SK-N-SH (cell line): Measurements from ENCODE around the gene GTF2I. TPM values are rescaled to one million over a fixed set of nuclear protein-coding genes. Genes with fewer than 3 reads are reported as not detected.
"Not testable (repeated sequence)": the region's sequence is repeated elsewhere in the genome, so short reads cannot be mapped to it uniquely, and the experiment has no call there.

Experiments used
- CTCF ChIA-PET: fragments of 300-600, 350-600 bp; formaldehyde crosslinking; extraction: SDS; loops from one replicate; lab custom pipeline; 2021; lab: Yijun Ruan, JAX
- POLR2A ChIA-PET: fragments of 350-600 bp; sonication (Branson Sonifier 250); formaldehyde crosslinking; extraction: SDS; loops from one replicate; lab custom pipeline; 2020; ENCODE audit warnings: antibody characterized with exemption, inconsistent platforms; lab: Yijun Ruan, JAX
- DNase-seq: peaks from one replicate; pipeline ENCODE4 v3.0.0; 2012
- H2AFZ ChIP-seq: fragments of 200-600 bp; sonication (generic); 2 replicates; pipeline ENCODE4 v1.8.1; 2016; ENCODE audit warnings: antibody characterized with exemption, mild to moderate bottlenecking, low read depth
- H3F3A ChIP-seq: fragments of 200-600 bp; sonication (generic); replicated peaks from 2 replicates; pipeline ENCODE3; 2016; ENCODE audit warnings: antibody characterized with exemption, mild to moderate bottlenecking; ENCODE audit not compliant: insufficient read depth
- H3K27ac ChIP-seq, 2 experiments: fragments of 200-500 bp in 1 of 2; fragments of 200-600 bp in 1 of 2; sonication (Bioruptor generic) in 1 of 2; sonication (generic), shearing (Covaris generic) in 1 of 2; 2 replicates each; pipeline versions ENCODE4 v1.5.1 to v1.6.1; 2014 to 2016; ENCODE audit warnings: low read depth in 2 of 2, inconsistent platforms in 1 of 2, low read length in 1 of 2, mild to moderate bottlenecking in 1 of 2, mixed read lengths in 1 of 2
- H3K27me3 ChIP-seq: fragments of 200-600 bp; sonication (generic), shearing (Covaris generic); 2 replicates; pipeline ENCODE4 v1.6.1; 2016; ENCODE audit warnings: mixed run types; ENCODE audit not compliant: insufficient read depth
- H3K36me3 ChIP-seq, 2 experiments: fragments of 200-500 bp in 1 of 2; fragments of 200-600 bp in 1 of 2; sonication (Bioruptor generic) in 1 of 2; sonication (generic) in 1 of 2; replicated peaks in 1 of 2; 2 replicates each; pipeline versions ENCODE3 to v1.5.1; 2014 to 2016; ENCODE audit warnings: low read length in 1 of 2, mild to moderate bottlenecking in 1 of 2; ENCODE audit not compliant: insufficient read depth in 2 of 2, control insufficient read depth in 1 of 2
- H3K4me1 ChIP-seq, 2 experiments: fragments of 200-500 bp in 1 of 2; fragments of 200-600 bp in 1 of 2; sonication (Bioruptor generic) in 1 of 2; sonication (generic), shearing (Covaris generic) in 1 of 2; 2 replicates each; pipeline versions ENCODE4 v1.5.1 to v1.6.1; 2014 to 2016; ENCODE audit warnings: low read depth in 1 of 2, low read length in 1 of 2, mixed run types in 1 of 2; ENCODE audit not compliant: insufficient read depth in 2 of 2, control insufficient read depth in 1 of 2
- H3K4me2 ChIP-seq: fragments of 200-600 bp; sonication (generic), shearing (Covaris generic); 2 replicates; pipeline ENCODE4 v1.6.1; 2017; ENCODE audit warnings: mixed run types
- H3K4me3 ChIP-seq, 2 experiments: fragments of 200-500 bp in 1 of 2; fragments of 200-600 bp in 1 of 2; sonication (Bioruptor generic) in 1 of 2; sonication (generic), shearing (Covaris generic) in 1 of 2; 2 replicates each; pipeline versions ENCODE4 v1.5.1 to v1.8.1; 2014 to 2016; ENCODE audit warnings: low read depth in 2 of 2, inconsistent platforms in 1 of 2, low read length in 1 of 2, mild to moderate bottlenecking in 1 of 2, mixed read lengths in 1 of 2, moderate library complexity in 1 of 2
- H3K79me2 ChIP-seq: fragments of 200-600 bp; sonication (generic); 2 replicates; pipeline ENCODE4 v1.8.1; 2017; ENCODE audit warnings: mild to moderate bottlenecking; ENCODE audit not compliant: insufficient read depth
- H3K9ac ChIP-seq: fragments of 200-600 bp; sonication (generic); 2 replicates; pipeline ENCODE4 v1.6.1; 2017; ENCODE audit warnings: mixed run types
- H3K9me2 ChIP-seq: fragments of 200-600 bp; sonication (generic); 2 replicates; pipeline ENCODE4 v1.6.1; 2017; ENCODE audit warnings: mixed run types
- H3K9me3 ChIP-seq: fragments of 200-600 bp; sonication (generic); 2 replicates; pipeline ENCODE4 v1.6.1; 2017; ENCODE audit warnings: mixed run types, mild to moderate bottlenecking, moderate library complexity
- H4K20me1 ChIP-seq: fragments of 200-600 bp; sonication (generic); 2 replicates; pipeline ENCODE4 v1.6.1; 2017; ENCODE audit warnings: mild to moderate bottlenecking, mixed run types; ENCODE audit not compliant: insufficient read depth
- EP300 ChIP-seq, 2 experiments: IDR thresholded peaks; 2 replicates each; pipeline versions ENCODE4 v1.4.0 to v1.6.1; 2012; ENCODE audit warnings: borderline replicate concordance in 1 of 2, low read depth in 1 of 2, low read length in 1 of 2
- EZH2phosphoT487 ChIP-seq: fragments of 200-600 bp; sonication (generic); IDR thresholded peaks from 2 replicates; pipeline ENCODE4 v1.6.1; 2017; ENCODE audit warnings: low read depth, mixed run types, mild to moderate bottlenecking, antibody characterized with exemption, moderate library complexity, borderline replicate concordance
- FOXJ3 ChIP-seq: sonication (generic); formaldehyde crosslinking; IDR thresholded peaks from 2 replicates; pipeline ENCODE4 v1.5.1; 2020; ENCODE audit warnings: mild to moderate bottlenecking, missing genetic modification reagents
- GATA2 ChIP-seq: sonication (generic); formaldehyde crosslinking; IDR thresholded peaks from 2 replicates; pipeline ENCODE4 v1.5.0; 2020; ENCODE audit warnings: mild to moderate bottlenecking, missing genetic modification reagents
- MAX ChIP-seq: IDR thresholded peaks from 2 replicates; pipeline ENCODE4 v1.4.0; 2012; ENCODE audit warnings: low read depth
- MEF2A ChIP-seq: IDR thresholded peaks from 2 replicates; pipeline ENCODE4 v1.4.0; 2012; ENCODE audit warnings: low read depth, borderline replicate concordance
- RXRA ChIP-seq: IDR thresholded peaks from 2 replicates; pipeline ENCODE4 v1.4.0; 2012; ENCODE audit warnings: low read depth, mild to moderate bottlenecking, borderline replicate concordance
- TAF1 ChIP-seq: IDR thresholded peaks from 2 replicates; pipeline ENCODE4 v1.6.1; 2012; ENCODE audit warnings: low read depth, mild to moderate bottlenecking, low read length, moderate library complexity, borderline replicate concordance
- YY1 ChIP-seq: IDR thresholded peaks from 2 replicates; pipeline ENCODE4 v1.4.0; 2012; ENCODE audit warnings: low read depth, mild to moderate bottlenecking
- WGBS: methylation state at CpG from one replicate; pipeline ENCODE4 v1.1.6; 2017; ENCODE audit warnings: low lambda C conversion rate; 5-methylcytosine and 5-hydroxymethylcytosine counted together
- polyA plus RNA-seq, 3 experiments: library from polyadenylated mRNA; depleted of rRNA; stranded (reverse); fragments of >200 nt; gene quantifications; 2 replicates each; pipeline ENCODE4 v1.2.3, GENCODE V29; 2012
- TF ChIP-seq, protein P1 (sequence below): fragments of 150-350 bp; IDR thresholded peaks from 2 replicates; pipeline ENCODE4 v1.6.1; 2017; ENCODE audit warnings: antibody characterized with exemption, low read length, low read depth, borderline replicate concordance
- TF ChIP-seq, protein P2 (sequence below): IDR thresholded peaks from 2 replicates; pipeline ENCODE4 v1.4.0; 2012; ENCODE audit warnings: low read depth, borderline replicate concordance

Gene GTF2I
- polyA plus RNA-seq, 1 of the 3 experiments (the other 2 are of a cell fraction): 90.5 TPM

DNA sequence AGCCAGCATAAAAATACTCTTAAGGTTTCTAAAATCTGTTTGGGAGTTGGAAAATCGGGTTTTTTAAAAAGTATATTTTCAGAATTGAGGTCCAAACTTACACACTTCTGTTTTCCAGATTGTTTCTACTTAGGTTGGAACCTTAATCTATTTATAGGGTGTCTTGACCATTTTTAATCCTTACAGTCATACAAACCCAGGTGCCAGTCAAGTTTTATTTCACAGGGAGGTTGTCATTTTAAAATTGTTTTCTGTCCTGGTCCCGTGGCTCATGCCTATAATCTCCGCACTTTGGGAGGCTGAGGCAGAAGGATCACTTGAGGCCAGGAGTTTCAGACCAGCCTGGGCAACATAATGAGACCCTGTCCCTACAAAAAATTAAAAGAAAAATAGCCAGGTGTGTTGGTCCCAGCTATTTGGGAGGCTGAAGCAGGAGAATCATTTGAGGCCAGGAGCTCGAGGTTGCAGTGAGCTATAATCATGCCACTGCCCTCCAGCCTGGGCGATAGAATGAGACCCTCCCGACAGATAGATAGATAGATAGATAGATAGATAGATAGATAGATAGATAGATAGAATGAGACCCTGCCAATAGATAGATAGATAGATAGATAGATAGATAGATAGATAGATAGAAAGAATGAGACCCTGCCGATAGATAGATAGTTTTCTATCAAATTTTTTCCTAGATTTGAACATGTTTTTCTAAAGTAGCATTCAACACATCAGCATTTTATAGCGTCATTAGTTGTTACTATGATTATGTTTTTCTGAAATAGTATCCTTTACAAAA lies 69.0 kb downstream of the GTF2I start:
- H4K20me1 ChIP-seq: no peaks in the 10 kb centered on the region
- ChIA-PET POLR2A (no interaction called here), CTCF (no interaction called here)
- no peak overlapping the region for H3K4me3 ChIP-seq
- peaks cover 19% of the 10 kb centered on the region for H3F3A ChIP-seq
- no peaks in the 10 kb centered on the region for H3K9me2 ChIP-seq
- peaks cover 0 to 5% of the 10 kb centered on the region in 2 experiments; a peak in 1 of 4 replicates for H3K4me1 ChIP-seq
- H3K79me2 ChIP-seq: peaks cover 27% of the 10 kb centered on the region
- no peak overlapping the region for H3K27ac ChIP-seq
- H3K9me3 ChIP-seq: no peaks in the 10 kb centered on the region
- no peak for DNase-seq
- H3K27me3 ChIP-seq: no peaks in the 10 kb centered on the region
- no peak overlapping the region for H2AFZ ChIP-seq
- H3K4me2 ChIP-seq: no peak overlapping the region
- WGBS: 97% methylated on average over 8 of the region's 8 CpGs
- no peak overlapping the region for H3K9ac ChIP-seq
- H3K36me3 ChIP-seq: peaks cover 33 to 43% of the 10 kb centered on the region in 2 experiments
- TF ChIP-seq, protein P1, sequence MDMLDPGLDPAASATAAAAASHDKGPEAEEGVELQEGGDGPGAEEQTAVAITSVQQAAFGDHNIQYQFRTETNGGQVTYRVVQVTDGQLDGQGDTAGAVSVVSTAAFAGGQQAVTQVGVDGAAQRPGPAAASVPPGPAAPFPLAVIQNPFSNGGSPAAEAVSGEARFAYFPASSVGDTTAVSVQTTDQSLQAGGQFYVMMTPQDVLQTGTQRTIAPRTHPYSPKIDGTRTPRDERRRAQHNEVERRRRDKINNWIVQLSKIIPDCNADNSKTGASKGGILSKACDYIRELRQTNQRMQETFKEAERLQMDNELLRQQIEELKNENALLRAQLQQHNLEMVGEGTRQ: no peak
- TF ChIP-seq EZH2phosphoT487 (no peak), YY1 (no peak), GATA2 (CRISPR knock-in tag) (no peak), RXRA (no peak), MAX (no peak), TAF1 (no peak), FOXJ3 (no peak), MEF2A (no peak), EP300 (IDR thresholded peaks at IDR 0.05; ENCODE audit: borderline replicate concordance in 1 of 2, low read depth in 1 of 2, low read length in 1 of 2) (no peak)
- TF ChIP-seq, protein P2, sequence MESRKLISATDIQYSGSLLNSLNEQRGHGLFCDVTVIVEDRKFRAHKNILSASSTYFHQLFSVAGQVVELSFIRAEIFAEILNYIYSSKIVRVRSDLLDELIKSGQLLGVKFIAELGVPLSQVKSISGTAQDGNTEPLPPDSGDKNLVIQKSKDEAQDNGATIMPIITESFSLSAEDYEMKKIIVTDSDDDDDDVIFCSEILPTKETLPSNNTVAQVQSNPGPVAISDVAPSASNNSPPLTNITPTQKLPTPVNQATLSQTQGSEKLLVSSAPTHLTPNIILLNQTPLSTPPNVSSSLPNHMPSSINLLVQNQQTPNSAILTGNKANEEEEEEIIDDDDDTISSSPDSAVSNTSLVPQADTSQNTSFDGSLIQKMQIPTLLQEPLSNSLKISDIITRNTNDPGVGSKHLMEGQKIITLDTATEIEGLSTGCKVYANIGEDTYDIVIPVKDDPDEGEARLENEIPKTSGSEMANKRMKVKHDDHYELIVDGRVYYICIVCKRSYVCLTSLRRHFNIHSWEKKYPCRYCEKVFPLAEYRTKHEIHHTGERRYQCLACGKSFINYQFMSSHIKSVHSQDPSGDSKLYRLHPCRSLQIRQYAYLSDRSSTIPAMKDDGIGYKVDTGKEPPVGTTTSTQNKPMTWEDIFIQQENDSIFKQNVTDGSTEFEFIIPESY: no peak

DNA sequence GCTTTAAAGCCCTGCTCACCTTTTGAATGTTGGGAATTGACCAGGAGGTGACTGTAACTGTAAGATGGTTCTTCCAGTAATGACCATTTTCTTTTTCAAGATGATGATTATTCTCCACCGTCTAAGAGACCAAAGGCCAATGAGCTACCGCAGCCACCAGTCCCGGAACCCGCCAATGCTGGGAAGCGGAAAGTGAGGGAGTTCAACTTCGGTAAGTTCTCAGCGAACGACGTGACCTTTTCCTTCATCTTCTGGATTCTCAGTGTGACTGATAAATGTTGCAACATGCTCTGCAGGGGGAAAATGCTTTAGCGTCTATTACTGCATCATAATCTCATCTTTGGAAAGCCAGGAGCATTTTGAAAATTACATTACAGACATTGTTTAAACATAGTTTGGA lies 71.2 kb downstream of the GTF2I start:
- H3K9me2 ChIP-seq, H3K4me3 ChIP-seq, H3K27me3 ChIP-seq, CTCF ChIA-PET, H4K20me1 ChIP-seq, H3K27ac ChIP-seq, H2AFZ ChIP-seq, DNase-seq, H3K4me2 ChIP-seq, H3K9ac ChIP-seq, H3K9me3 ChIP-seq, H3K4me1 ChIP-seq, POLR2A ChIA-PET: not testable (repeated sequence)
- peaks cover 17% of the 10 kb centered on the region for H3K79me2 ChIP-seq
- H3K36me3 ChIP-seq: peaks cover 19 to 27% of the 10 kb centered on the region in 2 experiments
- H3F3A ChIP-seq: peaks cover 12% of the 10 kb centered on the region
- WGBS: no CpG with 5 or more reads among the region's 10 CpGs

DNA sequence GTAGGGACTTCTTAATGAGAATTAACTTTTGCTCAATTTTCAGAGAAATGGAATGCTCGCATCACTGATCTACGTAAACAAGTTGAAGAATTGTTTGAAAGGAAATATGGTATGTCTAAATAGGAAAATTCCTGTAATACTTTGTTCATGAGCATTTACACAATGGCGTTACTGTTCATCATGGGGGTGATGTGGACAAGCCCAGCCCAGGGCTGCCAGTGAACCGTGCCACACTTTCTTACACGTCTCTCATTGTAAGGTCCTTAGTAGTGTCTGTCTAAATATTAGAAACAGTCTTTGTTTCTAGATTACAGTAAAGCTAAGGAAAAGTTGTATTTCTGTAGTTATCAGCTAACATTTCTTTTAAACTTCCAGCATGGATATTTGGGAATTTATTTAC lies 72.7 kb downstream of the GTF2I start:
- no CpG with 5 or more reads among the region's 5 CpGs for WGBS
- H3K27ac ChIP-seq, CTCF ChIA-PET, H4K20me1 ChIP-seq, H3K79me2 ChIP-seq, H3K4me3 ChIP-seq, H3K9ac ChIP-seq, DNase-seq, H3K9me3 ChIP-seq, H3K9me2 ChIP-seq, H3K4me1 ChIP-seq, H3K27me3 ChIP-seq, POLR2A ChIA-PET, H3K4me2 ChIP-seq, H3F3A ChIP-seq, H2AFZ ChIP-seq: not testable (repeated sequence)
- peaks cover 12 to 18% of the 10 kb centered on the region in 2 experiments for H3K36me3 ChIP-seq

- POLR2A ChIA-PET, DNase-seq, H3F3A ChIP-seq, H3K27ac ChIP-seq, H3K27me3 ChIP-seq, H2AFZ ChIP-seq, H3K9me3 ChIP-seq, H4K20me1 ChIP-seq, H3K9me2 ChIP-seq, H3K4me2 ChIP-seq, H3K36me3 ChIP-seq, H3K79me2 ChIP-seq, H3K4me3 ChIP-seq, H3K9ac ChIP-seq, CTCF ChIA-PET, H3K4me1 ChIP-seq: not testable (repeated sequence)
- no CpG with 5 or more reads among the region's 14 CpGs for WGBS
These were observed 82.6 kb downstream of the GTF2I start for GRCh38 chr7:74739974-74740703.
